GM23338 (cell line): Measurements from ENCODE around the gene MTA2. TPM values are rescaled to one million over a fixed set of nuclear protein-coding genes. Genes with fewer than 3 reads are reported as not detected.

Experiments
- ATAC-seq: fragments of 200-7000 bp; cut with Tn5 transposase; 3 replicates; pipeline ENCODE4 v1.9.1; 2020
- DNase-seq: peaks from one replicate; pipeline ENCODE4 v3.0.0-alpha.2; 2015; ENCODE audit warnings: low spot score
- H2AFZ ChIP-seq: fragments of 200-600 bp; sonication (generic); 2 replicates; pipeline ENCODE4 v1.8.0; 2016; ENCODE audit warnings: antibody characterized with exemption, mild to moderate bottlenecking, moderate library complexity
- H3F3A ChIP-seq: fragments of 200-600 bp; sonication (generic); replicated peaks from 2 replicates; pipeline ENCODE4 v1.8.0; 2017; ENCODE audit warnings: antibody characterized with exemption, mixed run types, low read depth
- H3K27ac ChIP-seq: fragments of 200-600 bp; sonication (generic); 2 replicates; pipeline ENCODE4 v1.6.1; 2016; ENCODE audit warnings: low read depth
- H3K27me3 ChIP-seq: fragments of 200-600 bp; sonication (generic); 2 replicates; pipeline ENCODE4 v1.8.0; 2016; ENCODE audit warnings: mild to moderate bottlenecking, mixed run types, moderate library complexity; ENCODE audit not compliant: insufficient read depth
- H3K36me3 ChIP-seq: fragments of 200-600 bp; sonication (generic); 2 replicates; pipeline ENCODE4 v1.8.0; 2016; ENCODE audit warnings: mild to moderate bottlenecking; ENCODE audit not compliant: insufficient read depth
- H3K4me1 ChIP-seq: fragments of 200-600 bp; sonication (generic); 2 replicates; pipeline ENCODE4 v1.8.0; 2016; ENCODE audit warnings: mild to moderate bottlenecking, moderate library complexity; ENCODE audit not compliant: insufficient read depth
- H3K4me2 ChIP-seq: fragments of 200-600 bp; sonication (generic); 2 replicates; pipeline ENCODE4 v1.7.1; 2017; ENCODE audit warnings: mixed run types
- H3K4me3 ChIP-seq: fragments of 200-600 bp; sonication (generic); 2 replicates; pipeline ENCODE4 v1.6.1; 2016; ENCODE audit warnings: mixed run types
- H3K79me2 ChIP-seq: fragments of 200-600 bp; sonication (generic); replicated peaks from 2 replicates; pipeline ENCODE4 v1.8.0; 2017; ENCODE audit warnings: mild to moderate bottlenecking; ENCODE audit not compliant: insufficient read depth
- H3K9me2 ChIP-seq: fragments of 200-600 bp; sonication (generic); 2 replicates; pipeline ENCODE4 v1.8.0; 2017; ENCODE audit not compliant: insufficient read depth
- H4K20me1 ChIP-seq: fragments of 200-600 bp; sonication (generic); replicated peaks from 2 replicates; pipeline ENCODE4 v1.8.0; 2017; ENCODE audit warnings: mild to moderate bottlenecking; ENCODE audit not compliant: insufficient read depth
- H3K27ac Mint-ChIP-seq: 2 replicates; pipeline ENCODE4 v1.8.0; 2020; ENCODE audit warnings: inconsistent platforms, mild to moderate bottlenecking, moderate library complexity, mixed read lengths
- H3K27me3 Mint-ChIP-seq: 3 replicates; pipeline ENCODE4 v1.8.0; 2022; ENCODE audit warnings: low read depth, mild to moderate bottlenecking, moderate library complexity, mixed read lengths, inconsistent platforms; ENCODE audit not compliant: insufficient read depth, poor library complexity
- H3K36me3 Mint-ChIP-seq: 3 replicates; pipeline ENCODE4 v1.8.0; 2021; ENCODE audit warnings: low read depth, mild to moderate bottlenecking, inconsistent platforms, moderate library complexity, mixed read lengths
- H3K4me1 Mint-ChIP-seq: 3 replicates; pipeline ENCODE4 v1.8.0; 2020; ENCODE audit warnings: mild to moderate bottlenecking, inconsistent platforms, mixed read lengths
- H3K4me3 Mint-ChIP-seq: 3 replicates; pipeline ENCODE4 v1.8.0; 2021; ENCODE audit warnings: moderate library complexity, mild to moderate bottlenecking, inconsistent platforms, mixed read lengths
- H3K9me3 Mint-ChIP-seq: 3 replicates; pipeline ENCODE4 v1.8.0; 2020; ENCODE audit warnings: moderate library complexity, mild to moderate bottlenecking, inconsistent platforms, mixed read lengths
- POLR2AphosphoS5 ChIP-seq: IDR thresholded peaks from 2 replicates; pipeline ENCODE4 v1.6.1; 2016; ENCODE audit warnings: antibody characterized with exemption, low read depth
- ZNF331 ChIP-seq: fragments of 250-450 bp; sonication (Bioruptor Pico); IDR thresholded peaks from 2 replicates; pipeline ENCODE4 v1.5.0; 2020; ENCODE audit warnings: low read depth, mild to moderate bottlenecking, moderate library complexity
- polyA plus RNA-seq: library from polyadenylated mRNA; unstranded; fragments of >200 nt; fragmentation: Nextera tagmentation; extraction: Ambion mirVana; gene quantifications from 2 replicates; pipeline ENCODE4 v1.2.1, GENCODE V29; 2016
- total RNA-seq: library from RNA; depleted of rRNA; stranded (reverse); fragments of >200 nt; shearing (Covaris generic); gene quantifications from 2 replicates; pipeline ENCODE4 v1.2.3, GENCODE V29; 2014
- TF ChIP-seq, protein P1 (sequence below): IDR thresholded peaks from 2 replicates; pipeline ENCODE4 v1.6.1; 2016; ENCODE audit warnings: antibody characterized with exemption
- TF ChIP-seq, protein P2 (sequence below): fragments of 250-450 bp; sonication (Bioruptor Pico); IDR thresholded peaks from 2 replicates; pipeline ENCODE4 v1.5.0; 2020; ENCODE audit warnings: mild to moderate bottlenecking, moderate library complexity
- TF ChIP-seq, protein P3 (sequence below): IDR thresholded peaks from one replicate; pipeline ENCODE4 v1.6.1; 2018; ENCODE audit warnings: antibody characterized with exemption; ENCODE audit not compliant: unreplicated experiment

The MTA2 gene
- total and polyA plus RNA-seq, 2 experiments from 2014 or later: 22.9 to 102 TPM

DNA sequence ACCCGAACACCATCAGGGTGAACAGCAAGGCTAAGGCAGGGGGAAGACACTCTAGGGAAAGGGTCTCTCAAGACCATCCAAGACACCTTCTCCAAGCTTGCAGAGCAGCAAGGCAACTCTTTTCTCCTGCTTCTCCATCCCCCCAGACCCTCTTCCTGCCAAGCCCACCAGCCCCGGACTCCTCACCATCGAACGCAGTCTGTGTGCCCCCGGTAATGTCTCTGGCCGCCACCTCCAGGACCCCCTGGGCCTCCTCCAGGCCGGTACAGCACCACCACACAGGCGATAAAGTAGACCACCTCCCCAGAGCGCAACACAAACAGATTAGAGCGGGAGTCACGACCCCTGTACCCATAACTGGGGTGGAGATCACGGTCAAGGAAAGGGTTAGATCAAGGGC is 7.1 kb upstream of the MTA2 start:
- no peak overlapping the region for H3K4me3 Mint-ChIP-seq
- ATAC-seq: no peak

More for the DNA sequence above, 7.1 kb upstream of the MTA2 start:
- Histone ChIP-seq H3K36me3 (no peaks in the 10 kb centered on the region), H2AFZ (no peak overlapping the region), H3K79me2 (no peaks in the 10 kb centered on the region), H3K9me2 (no peaks in the 10 kb centered on the region), H3K4me1 (peaks cover 13% of the 10 kb centered on the region; the same call in 1 of the 2 replicates), H4K20me1 (no peaks in the 10 kb centered on the region), H3K4me3 (no peak overlapping the region), H3K27ac (no peak overlapping the region), H3K4me2 (no peak overlapping the region), H3F3A (peaks cover 20% of the 10 kb centered on the region), H3K27me3 (peaks cover 23% of the 10 kb centered on the region)
- no peak overlapping the region for H3K27ac Mint-ChIP-seq
- H3K27me3 Mint-ChIP-seq: peaks cover 30% of the 10 kb centered on the region
- TF ChIP-seq, protein P1, sequence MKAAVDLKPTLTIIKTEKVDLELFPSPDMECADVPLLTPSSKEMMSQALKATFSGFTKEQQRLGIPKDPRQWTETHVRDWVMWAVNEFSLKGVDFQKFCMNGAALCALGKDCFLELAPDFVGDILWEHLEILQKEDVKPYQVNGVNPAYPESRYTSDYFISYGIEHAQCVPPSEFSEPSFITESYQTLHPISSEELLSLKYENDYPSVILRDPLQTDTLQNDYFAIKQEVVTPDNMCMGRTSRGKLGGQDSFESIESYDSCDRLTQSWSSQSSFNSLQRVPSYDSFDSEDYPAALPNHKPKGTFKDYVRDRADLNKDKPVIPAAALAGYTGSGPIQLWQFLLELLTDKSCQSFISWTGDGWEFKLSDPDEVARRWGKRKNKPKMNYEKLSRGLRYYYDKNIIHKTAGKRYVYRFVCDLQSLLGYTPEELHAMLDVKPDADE: no peak
- TF ChIP-seq, protein P2, sequence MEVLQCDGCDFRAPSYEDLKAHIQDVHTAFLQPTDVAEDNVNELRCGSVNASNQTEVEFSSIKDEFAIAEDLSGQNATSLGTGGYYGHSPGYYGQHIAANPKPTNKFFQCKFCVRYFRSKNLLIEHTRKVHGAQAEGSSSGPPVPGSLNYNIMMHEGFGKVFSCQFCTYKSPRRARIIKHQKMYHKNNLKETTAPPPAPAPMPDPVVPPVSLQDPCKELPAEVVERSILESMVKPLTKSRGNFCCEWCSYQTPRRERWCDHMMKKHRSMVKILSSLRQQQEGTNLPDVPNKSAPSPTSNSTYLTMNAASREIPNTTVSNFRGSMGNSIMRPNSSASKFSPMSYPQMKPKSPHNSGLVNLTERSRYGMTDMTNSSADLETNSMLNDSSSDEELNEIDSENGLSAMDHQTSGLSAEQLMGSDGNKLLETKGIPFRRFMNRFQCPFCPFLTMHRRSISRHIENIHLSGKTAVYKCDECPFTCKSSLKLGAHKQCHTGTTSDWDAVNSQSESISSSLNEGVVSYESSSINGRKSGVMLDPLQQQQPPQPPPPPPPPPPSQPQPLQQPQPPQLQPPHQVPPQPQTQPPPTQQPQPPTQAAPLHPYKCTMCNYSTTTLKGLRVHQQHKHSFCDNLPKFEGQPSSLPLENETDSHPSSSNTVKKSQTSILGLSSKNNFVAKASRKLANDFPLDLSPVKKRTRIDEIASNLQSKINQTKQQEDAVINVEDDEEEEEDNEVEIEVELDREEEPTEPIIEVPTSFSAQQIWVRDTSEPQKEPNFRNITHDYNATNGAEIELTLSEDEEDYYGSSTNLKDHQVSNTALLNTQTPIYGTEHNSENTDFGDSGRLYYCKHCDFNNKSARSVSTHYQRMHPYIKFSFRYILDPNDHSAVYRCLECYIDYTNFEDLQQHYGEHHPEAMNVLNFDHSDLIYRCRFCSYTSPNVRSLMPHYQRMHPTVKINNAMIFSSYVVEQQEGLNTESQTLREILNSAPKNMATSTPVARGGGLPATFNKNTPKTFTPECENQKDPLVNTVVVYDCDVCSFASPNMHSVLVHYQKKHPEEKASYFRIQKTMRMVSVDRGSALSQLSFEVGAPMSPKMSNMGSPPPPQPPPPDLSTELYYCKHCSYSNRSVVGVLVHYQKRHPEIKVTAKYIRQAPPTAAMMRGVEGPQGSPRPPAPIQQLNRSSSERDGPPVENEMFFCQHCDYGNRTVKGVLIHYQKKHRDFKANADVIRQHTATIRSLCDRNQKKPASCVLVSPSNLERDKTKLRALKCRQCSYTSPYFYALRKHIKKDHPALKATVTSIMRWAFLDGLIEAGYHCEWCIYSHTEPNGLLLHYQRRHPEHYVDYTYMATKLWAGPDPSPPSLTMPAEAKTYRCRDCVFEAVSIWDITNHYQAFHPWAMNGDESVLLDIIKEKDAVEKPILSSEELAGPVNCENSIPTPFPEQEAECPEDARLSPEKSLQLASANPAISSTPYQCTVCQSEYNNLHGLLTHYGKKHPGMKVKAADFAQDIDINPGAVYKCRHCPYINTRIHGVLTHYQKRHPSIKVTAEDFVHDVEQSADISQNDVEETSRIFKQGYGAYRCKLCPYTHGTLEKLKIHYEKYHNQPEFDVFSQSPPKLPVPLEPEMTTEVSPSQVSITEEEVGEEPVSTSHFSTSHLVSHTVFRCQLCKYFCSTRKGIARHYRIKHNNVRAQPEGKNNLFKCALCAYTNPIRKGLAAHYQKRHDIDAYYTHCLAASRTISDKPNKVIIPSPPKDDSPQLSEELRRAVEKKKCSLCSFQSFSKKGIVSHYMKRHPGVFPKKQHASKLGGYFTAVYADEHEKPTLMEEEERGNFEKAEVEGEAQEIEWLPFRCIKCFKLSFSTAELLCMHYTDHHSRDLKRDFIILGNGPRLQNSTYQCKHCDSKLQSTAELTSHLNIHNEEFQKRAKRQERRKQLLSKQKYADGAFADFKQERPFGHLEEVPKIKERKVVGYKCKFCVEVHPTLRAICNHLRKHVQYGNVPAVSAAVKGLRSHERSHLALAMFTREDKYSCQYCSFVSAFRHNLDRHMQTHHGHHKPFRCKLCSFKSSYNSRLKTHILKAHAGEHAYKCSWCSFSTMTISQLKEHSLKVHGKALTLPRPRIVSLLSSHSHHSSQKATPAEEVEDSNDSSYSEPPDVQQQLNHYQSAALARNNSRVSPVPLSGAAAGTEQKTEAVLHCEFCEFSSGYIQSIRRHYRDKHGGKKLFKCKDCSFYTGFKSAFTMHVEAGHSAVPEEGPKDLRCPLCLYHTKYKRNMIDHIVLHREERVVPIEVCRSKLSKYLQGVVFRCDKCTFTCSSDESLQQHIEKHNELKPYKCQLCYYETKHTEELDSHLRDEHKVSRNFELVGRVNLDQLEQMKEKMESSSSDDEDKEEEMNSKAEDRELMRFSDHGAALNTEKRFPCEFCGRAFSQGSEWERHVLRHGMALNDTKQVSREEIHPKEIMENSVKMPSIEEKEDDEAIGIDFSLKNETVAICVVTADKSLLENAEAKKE: no peak
- TF ChIP-seq, protein P3, sequence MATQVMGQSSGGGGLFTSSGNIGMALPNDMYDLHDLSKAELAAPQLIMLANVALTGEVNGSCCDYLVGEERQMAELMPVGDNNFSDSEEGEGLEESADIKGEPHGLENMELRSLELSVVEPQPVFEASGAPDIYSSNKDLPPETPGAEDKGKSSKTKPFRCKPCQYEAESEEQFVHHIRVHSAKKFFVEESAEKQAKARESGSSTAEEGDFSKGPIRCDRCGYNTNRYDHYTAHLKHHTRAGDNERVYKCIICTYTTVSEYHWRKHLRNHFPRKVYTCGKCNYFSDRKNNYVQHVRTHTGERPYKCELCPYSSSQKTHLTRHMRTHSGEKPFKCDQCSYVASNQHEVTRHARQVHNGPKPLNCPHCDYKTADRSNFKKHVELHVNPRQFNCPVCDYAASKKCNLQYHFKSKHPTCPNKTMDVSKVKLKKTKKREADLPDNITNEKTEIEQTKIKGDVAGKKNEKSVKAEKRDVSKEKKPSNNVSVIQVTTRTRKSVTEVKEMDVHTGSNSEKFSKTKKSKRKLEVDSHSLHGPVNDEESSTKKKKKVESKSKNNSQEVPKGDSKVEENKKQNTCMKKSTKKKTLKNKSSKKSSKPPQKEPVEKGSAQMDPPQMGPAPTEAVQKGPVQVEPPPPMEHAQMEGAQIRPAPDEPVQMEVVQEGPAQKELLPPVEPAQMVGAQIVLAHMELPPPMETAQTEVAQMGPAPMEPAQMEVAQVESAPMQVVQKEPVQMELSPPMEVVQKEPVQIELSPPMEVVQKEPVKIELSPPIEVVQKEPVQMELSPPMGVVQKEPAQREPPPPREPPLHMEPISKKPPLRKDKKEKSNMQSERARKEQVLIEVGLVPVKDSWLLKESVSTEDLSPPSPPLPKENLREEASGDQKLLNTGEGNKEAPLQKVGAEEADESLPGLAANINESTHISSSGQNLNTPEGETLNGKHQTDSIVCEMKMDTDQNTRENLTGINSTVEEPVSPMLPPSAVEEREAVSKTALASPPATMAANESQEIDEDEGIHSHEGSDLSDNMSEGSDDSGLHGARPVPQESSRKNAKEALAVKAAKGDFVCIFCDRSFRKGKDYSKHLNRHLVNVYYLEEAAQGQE: no peak
- TF ChIP-seq ZNF331: no peak
- TF ChIP-seq POLR2AphosphoS5: no peak
- peaks cover 5% of the 10 kb centered on the region; the same call in 1 of the 3 replicates for H3K36me3 Mint-ChIP-seq
- DNase-seq: no peak
- peaks cover 53% of the 10 kb centered on the region for H3K4me1 Mint-ChIP-seq
- H3K9me3 Mint-ChIP-seq: peaks cover 4% of the 10 kb centered on the region; the same call in 2 of the 3 replicates
